DND-41 (cell line): ENCODE measurements around the gene CDK5R1.

Experiments
- ATAC-seq: fragments of 200-7000 bp; cut with Tn5 transposase; 3 replicates; pipeline ENCODE4 v1.9.1; 2021; ENCODE audit warnings: low read depth; ENCODE audit not compliant: insufficient read depth
- DNase-seq: peaks from one replicate; pipeline ENCODE4 v3.0.0-alpha.2; 2020
- H2AFZ ChIP-seq: 2 replicates; pipeline ENCODE4 v1.6.0; 2012; ENCODE audit warnings: low read depth, low read length
- H3K27ac ChIP-seq: 2 replicates; pipeline ENCODE4 v1.5.1; 2012; ENCODE audit warnings: low read length, inconsistent platforms
- H3K27me3 ChIP-seq: fragments of 200-600 bp; sonication (generic); 2 replicates; pipeline ENCODE4 v1.6.0; 2012; ENCODE audit warnings: low read length, mild to moderate bottlenecking, inconsistent platforms; ENCODE audit not compliant: insufficient read depth, poor library complexity
- H3K36me3 ChIP-seq: 2 replicates; pipeline ENCODE4 v1.5.1; 2012; ENCODE audit warnings: low read length, inconsistent platforms; ENCODE audit not compliant: insufficient read depth
- H3K4me1 ChIP-seq: 2 replicates; pipeline ENCODE4 v1.5.1; 2012; ENCODE audit warnings: mild to moderate bottlenecking, low read length; ENCODE audit not compliant: insufficient read depth
- H3K4me2 ChIP-seq: 2 replicates; pipeline ENCODE4 v1.6.0; 2012; ENCODE audit warnings: mild to moderate bottlenecking, moderate library complexity, low read length, inconsistent platforms; ENCODE audit not compliant: insufficient read depth
- H3K4me3 ChIP-seq, 2 experiments: fragments of 200-600 bp in 1 of 2; shearing (Covaris generic) in 1 of 2; 2 replicates each; pipeline ENCODE4 v1.5.1; 2012 to 2016; ENCODE audit warnings: inconsistent platforms in 2 of 2, low read length in 2 of 2, mild to moderate bottlenecking in 2 of 2, low read depth in 1 of 2, moderate library complexity in 1 of 2
- H3K79me2 ChIP-seq: 2 replicates; pipeline ENCODE4 v1.6.0; 2012; ENCODE audit warnings: low read length, inconsistent platforms; ENCODE audit not compliant: insufficient read depth
- H3K9ac ChIP-seq: 2 replicates; pipeline ENCODE4 v1.6.0; 2012; ENCODE audit warnings: low read depth, mild to moderate bottlenecking, inconsistent platforms, low read length, moderate library complexity
- H3K9me3 ChIP-seq: 2 replicates; pipeline ENCODE4 v1.5.1; 2012; ENCODE audit warnings: low read length, moderate library complexity, mild to moderate bottlenecking, inconsistent platforms; ENCODE audit not compliant: insufficient read depth, severe bottlenecking
- H4K20me1 ChIP-seq: 2 replicates; pipeline ENCODE4 v1.6.0; 2012; ENCODE audit warnings: low read length; ENCODE audit not compliant: insufficient read depth
- EZH2 ChIP-seq: IDR thresholded peaks from 3 replicates; pipeline ENCODE4 v1.6.1; 2012; ENCODE audit warnings: borderline replicate concordance, low read depth, mild to moderate bottlenecking, moderate library complexity, low read length, inconsistent platforms; ENCODE audit not compliant: severe bottlenecking
- TF ChIP-seq, protein P1 (sequence below): IDR thresholded peaks from 2 replicates; pipeline ENCODE4 v1.5.1; 2012; ENCODE audit warnings: borderline replicate concordance, low read length, moderate library complexity, mild to moderate bottlenecking; ENCODE audit not compliant: poor library complexity, severe bottlenecking; ENCODE audit errors: extremely low read depth

Gene CDK5R1

DNA sequence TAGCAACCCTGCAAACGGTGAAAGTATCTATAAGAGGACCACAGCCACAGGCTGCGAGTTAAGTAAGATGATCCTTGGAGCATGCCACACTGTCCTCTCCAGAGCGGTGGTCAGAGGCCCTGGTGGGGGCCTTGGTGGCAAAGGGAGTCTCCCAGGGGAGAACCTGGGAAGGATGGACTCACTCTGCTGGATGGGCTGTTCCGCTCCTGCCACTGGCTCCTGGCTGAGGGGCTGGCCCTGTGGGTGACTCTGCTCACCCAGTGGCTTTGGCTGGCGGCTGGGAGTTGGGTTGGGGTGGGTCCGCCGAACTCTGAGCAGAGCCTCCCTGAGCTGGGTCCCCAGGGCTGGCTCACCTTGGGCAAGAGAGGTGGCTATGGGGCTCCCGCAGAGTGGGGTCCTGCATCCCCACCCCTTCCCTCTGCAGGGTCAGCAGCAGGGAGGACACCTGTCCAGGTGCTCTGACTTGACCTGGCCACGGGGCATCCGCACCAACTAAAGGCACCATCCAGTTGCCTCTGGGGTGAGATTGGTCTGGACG, 7.3 kb downstream of the CDK5R1 start:
- H2AFZ ChIP-seq, result no peak overlapping the region
- peaks cover 4% of the 10 kb centered on the region; the same call in 1 of the 2 replicates for H3K4me1 ChIP-seq
- 0 out of 2 replicates have a peak, but pooled peaks cover 11% of the 10 kb centered on the region for H3K36me3 ChIP-seq
- H3K27ac ChIP-seq, result no peak overlapping the region
- H3K4me2 ChIP-seq, result no peak overlapping the region
- DNase-seq, result no peak
- H3K27me3 ChIP-seq, result no peaks in the 10 kb centered on the region
- H3K4me3 ChIP-seq, result no peak overlapping the region
- ATAC-seq, result no peak
- H3K79me2 ChIP-seq, result no peaks in the 10 kb centered on the region
- no peaks in the 10 kb centered on the region for H3K9me3 ChIP-seq
- H4K20me1 ChIP-seq, result peaks cover 7% of the 10 kb centered on the region; the same call in 1 of the 2 replicates
- H3K9ac ChIP-seq, result no peak overlapping the region
- TF ChIP-seq, protein P1, sequence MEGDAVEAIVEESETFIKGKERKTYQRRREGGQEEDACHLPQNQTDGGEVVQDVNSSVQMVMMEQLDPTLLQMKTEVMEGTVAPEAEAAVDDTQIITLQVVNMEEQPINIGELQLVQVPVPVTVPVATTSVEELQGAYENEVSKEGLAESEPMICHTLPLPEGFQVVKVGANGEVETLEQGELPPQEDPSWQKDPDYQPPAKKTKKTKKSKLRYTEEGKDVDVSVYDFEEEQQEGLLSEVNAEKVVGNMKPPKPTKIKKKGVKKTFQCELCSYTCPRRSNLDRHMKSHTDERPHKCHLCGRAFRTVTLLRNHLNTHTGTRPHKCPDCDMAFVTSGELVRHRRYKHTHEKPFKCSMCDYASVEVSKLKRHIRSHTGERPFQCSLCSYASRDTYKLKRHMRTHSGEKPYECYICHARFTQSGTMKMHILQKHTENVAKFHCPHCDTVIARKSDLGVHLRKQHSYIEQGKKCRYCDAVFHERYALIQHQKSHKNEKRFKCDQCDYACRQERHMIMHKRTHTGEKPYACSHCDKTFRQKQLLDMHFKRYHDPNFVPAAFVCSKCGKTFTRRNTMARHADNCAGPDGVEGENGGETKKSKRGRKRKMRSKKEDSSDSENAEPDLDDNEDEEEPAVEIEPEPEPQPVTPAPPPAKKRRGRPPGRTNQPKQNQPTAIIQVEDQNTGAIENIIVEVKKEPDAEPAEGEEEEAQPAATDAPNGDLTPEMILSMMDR, result no peak
- TF ChIP-seq EZH2, result no peak

DNA sequence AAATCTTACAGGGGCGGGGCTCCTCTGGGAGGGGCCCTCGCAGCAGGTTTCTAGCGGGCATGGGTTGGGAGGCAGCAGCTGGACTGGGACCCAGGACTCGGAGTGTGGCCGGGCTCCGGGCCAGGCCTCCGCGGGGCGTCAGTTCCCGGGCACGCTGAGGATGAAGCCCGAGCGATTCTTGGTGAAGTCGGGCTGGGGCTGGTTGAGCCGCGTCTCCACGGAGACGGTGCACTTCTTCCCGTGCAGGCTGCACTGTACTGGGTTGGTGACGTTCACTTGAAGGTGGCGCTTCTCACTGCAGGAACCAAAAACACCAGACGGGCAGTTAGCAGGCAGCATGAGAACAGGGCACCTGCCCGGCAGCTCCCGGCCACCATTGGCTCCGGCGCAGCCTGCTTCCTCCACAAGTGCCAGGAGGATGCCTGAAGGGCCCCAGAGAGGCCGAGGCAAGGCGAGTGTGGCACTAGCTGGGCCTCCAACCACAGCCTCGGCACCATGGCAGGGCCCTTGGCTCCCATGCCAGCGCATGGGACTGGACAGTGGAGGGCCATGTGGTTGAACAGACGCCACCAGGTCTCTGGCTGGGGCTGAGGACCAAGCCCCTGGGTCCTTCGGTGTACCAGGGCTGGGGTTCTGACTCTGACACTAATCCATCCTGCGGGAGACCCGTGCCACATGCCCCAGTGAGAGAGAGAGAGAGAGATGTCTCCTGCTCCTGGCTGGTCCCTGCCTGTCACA, 8.0 kb downstream of the CDK5R1 start:
- no peak for DNase-seq
- Histone ChIP-seq H3K79me2 (no peaks in the 10 kb centered on the region), H2AFZ (no peak overlapping the region), H3K27ac (no peak overlapping the region), H3K4me2 (no peak overlapping the region), H3K4me1 (peaks cover 3% of the 10 kb centered on the region; the same call in 1 of the 2 replicates), H3K4me3 (no peak overlapping the region), H3K9ac (no peak overlapping the region), H3K36me3 (0 out of 2 replicates have a peak, but pooled peaks cover 6% of the 10 kb centered on the region), H3K27me3 (no peaks in the 10 kb centered on the region), H4K20me1 (0 out of 2 replicates have a peak, but pooled peaks cover 4% of the 10 kb centered on the region), H3K9me3 (no peaks in the 10 kb centered on the region)
- no peak for ATAC-seq
- TF ChIP-seq EZH2, result no peak
- TF ChIP-seq, protein P1, result no peak

DNA sequence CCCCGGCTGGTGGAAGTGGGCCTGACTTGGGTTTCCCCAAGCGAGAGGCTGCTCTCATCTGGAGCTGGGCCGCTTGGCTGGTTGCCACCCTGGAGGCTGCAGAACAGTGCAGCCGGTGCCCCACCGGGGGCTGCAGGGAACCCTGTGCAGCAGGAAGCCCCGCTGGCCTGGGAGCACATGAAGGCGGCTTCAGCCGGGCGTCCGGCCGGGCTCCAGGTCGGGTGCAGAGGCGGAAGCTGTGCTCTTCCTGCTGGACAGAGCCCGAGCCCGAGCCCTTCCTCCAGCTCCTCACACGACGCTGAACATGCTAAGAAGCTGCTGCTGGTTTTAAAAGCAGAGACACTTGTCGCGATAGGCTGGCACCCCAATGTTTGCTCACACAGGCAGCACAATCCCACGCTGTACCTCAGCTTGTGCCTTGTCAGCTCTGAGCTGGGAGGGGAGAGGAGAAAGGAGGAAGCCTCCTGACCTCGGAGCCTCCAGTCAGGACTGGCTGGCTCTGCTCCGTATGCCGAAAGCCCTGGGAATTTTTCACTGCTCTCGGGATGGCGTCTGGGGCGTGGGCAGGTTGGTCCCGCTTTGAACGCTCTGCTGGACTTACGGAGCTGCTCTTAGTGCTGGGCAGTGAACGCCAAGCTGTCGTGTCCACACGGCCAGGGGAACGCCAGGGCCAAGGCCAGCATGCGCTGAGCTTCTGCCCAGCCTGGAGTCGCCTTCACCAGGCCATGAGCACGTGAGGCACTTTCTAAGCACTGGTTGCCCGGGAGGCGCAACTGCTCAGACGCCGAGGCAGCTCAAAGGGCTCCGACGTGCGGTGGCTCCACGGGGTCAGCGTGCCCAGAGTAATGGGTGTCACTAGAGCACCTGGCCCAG, 8.8 kb downstream of the CDK5R1 start:
- no peak overlapping the region for H3K27ac ChIP-seq
- no peak overlapping the region for H3K9ac ChIP-seq
- no peaks in the 10 kb centered on the region for H3K79me2 ChIP-seq
- H3K4me2 ChIP-seq, result no peak overlapping the region
- TF ChIP-seq, protein P1, result no peak
- no peak for TF ChIP-seq EZH2
- no peaks in the 10 kb centered on the region for H3K4me1 ChIP-seq
- H3K36me3 ChIP-seq, result no peaks in the 10 kb centered on the region
- no peaks in the 10 kb centered on the region for H3K9me3 ChIP-seq
- DNase-seq, result no peak
- ATAC-seq, result no peak; the same call in 2 of the 3 replicates
- no peak overlapping the region for H2AFZ ChIP-seq
- H3K27me3 ChIP-seq, result no peaks in the 10 kb centered on the region
- H4K20me1 ChIP-seq, result no peaks in the 10 kb centered on the region
- no peak overlapping the region for H3K4me3 ChIP-seq
